Nephron (organoid): ENCODE results near the gene IL1RAPL1.
"Not testable (repeated sequence)": the region's sequence is repeated elsewhere in the genome, so short reads cannot be mapped to it uniquely, and the experiment has no call there.

Experiments used
- H3K27ac Mint-ChIP-seq, 3 experiments: 2 replicates each; pipeline ENCODE4 v1.8.0; 2020; ENCODE audit warnings: mixed read lengths in 3 of 3, mild to moderate bottlenecking in 2 of 3, moderate library complexity in 1 of 3
- H3K27me3 Mint-ChIP-seq: 2 replicates; pipeline ENCODE4 v1.8.0; 2021; ENCODE audit warnings: low read depth, mild to moderate bottlenecking, moderate library complexity, mixed read lengths
- H3K36me3 Mint-ChIP-seq: 2 replicates; pipeline ENCODE4 v1.8.0; 2020; ENCODE audit warnings: low read depth, mixed read lengths
- H3K4me1 Mint-ChIP-seq: 2 replicates; pipeline ENCODE4 v1.8.0; 2020; ENCODE audit warnings: mixed read lengths
- H3K4me3 Mint-ChIP-seq, 3 experiments: 2 replicates each; pipeline ENCODE4 v1.8.0; 2020; ENCODE audit warnings: mild to moderate bottlenecking in 3 of 3, mixed read lengths in 3 of 3, moderate library complexity in 2 of 3
- H3K9me3 Mint-ChIP-seq: 2 replicates; pipeline ENCODE4 v1.8.0; 2020; ENCODE audit warnings: mixed read lengths
- TF ChIP-seq, protein P1 (sequence below), 3 experiments: fragments of 200-600 bp; sonication (generic); IDR thresholded peaks; one replicate each; pipeline ENCODE4 v1.5.0; 2021; ENCODE audit warnings: antibody characterized with exemption in 3 of 3; ENCODE audit not compliant: unreplicated experiment in 3 of 3

The IL1RAPL1 gene

GRCh38 chrX:28773807-28774206 lies 186.6 kb downstream of the IL1RAPL1 start:
- Mint-ChIP-seq H3K4me3 (no peak overlapping the region), H3K4me1 (peaks cover 7% of the 10 kb centered on the region)

DNA sequence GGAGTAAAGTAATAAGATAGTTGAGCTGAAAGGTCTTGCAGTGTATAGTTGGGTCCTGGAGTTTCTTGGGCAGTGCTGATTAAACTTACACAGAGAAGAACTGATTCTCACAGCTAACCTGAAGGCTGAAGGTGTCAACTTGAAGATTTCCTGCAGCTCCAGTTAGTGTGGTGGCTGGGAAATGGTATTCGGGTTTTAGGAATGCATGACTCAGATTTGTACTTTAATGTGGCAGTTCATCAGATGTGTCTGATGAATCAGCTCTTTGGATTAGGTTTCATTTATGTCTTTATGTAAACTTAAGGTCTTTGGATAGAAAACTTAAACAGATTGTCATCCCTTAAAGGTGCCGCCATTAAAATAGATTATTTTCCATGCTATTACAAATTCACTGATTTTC lies 200.0 kb downstream of the IL1RAPL1 start:
- peaks cover 4% of the 10 kb centered on the region for H3K9me3 Mint-ChIP-seq
- H3K36me3 Mint-ChIP-seq: peaks cover 6% of the 10 kb centered on the region
- no peak overlapping the region for H3K4me3 Mint-ChIP-seq
- H3K27ac Mint-ChIP-seq: no peak overlapping the region
- no peaks in the 10 kb centered on the region for H3K4me1 Mint-ChIP-seq
- TF ChIP-seq, protein P1, sequence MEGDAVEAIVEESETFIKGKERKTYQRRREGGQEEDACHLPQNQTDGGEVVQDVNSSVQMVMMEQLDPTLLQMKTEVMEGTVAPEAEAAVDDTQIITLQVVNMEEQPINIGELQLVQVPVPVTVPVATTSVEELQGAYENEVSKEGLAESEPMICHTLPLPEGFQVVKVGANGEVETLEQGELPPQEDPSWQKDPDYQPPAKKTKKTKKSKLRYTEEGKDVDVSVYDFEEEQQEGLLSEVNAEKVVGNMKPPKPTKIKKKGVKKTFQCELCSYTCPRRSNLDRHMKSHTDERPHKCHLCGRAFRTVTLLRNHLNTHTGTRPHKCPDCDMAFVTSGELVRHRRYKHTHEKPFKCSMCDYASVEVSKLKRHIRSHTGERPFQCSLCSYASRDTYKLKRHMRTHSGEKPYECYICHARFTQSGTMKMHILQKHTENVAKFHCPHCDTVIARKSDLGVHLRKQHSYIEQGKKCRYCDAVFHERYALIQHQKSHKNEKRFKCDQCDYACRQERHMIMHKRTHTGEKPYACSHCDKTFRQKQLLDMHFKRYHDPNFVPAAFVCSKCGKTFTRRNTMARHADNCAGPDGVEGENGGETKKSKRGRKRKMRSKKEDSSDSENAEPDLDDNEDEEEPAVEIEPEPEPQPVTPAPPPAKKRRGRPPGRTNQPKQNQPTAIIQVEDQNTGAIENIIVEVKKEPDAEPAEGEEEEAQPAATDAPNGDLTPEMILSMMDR (IDR thresholded peaks at IDR 0.05; ENCODE audit: unreplicated experiment in 3 of 3): no peak
- no peaks in the 10 kb centered on the region for H3K27me3 Mint-ChIP-seq

More at GRCh38 chrX:28773807-28774206, 186.6 kb downstream of the IL1RAPL1 start:
- TF ChIP-seq, protein P1 (IDR thresholded peaks at IDR 0.05; ENCODE audit: unreplicated experiment in 3 of 3): no peak
- Mint-ChIP-seq H3K9me3 (no peaks in the 10 kb centered on the region), H3K36me3 (no peaks in the 10 kb centered on the region), H3K27me3 (no peaks in the 10 kb centered on the region), H3K27ac (no peak overlapping the region)

DNA sequence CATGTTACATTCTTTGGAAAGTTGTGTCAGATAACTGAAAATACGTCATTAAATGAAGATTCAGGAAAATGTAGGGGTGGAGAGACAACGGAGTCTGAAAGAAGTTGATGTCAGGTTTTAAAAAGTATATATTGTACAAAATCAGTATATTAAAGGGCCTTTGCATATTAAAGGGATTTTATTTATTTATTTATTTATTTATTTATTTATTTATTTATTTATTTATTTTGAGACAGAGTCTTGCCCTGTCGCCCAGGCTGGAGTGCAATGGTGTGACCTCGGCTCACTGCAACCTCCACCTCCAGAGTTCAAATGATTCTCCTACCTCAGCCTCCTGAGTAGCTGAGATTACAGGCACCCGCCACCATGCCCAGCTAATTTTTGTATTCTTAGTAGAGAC lies 213.4 kb downstream of the IL1RAPL1 start:
- H3K4me3 Mint-ChIP-seq, H3K27me3 Mint-ChIP-seq, H3K4me1 Mint-ChIP-seq, H3K27ac Mint-ChIP-seq: not testable (repeated sequence)
- peaks cover 23% of the 10 kb centered on the region for H3K9me3 Mint-ChIP-seq
- H3K36me3 Mint-ChIP-seq: peaks cover 23% of the 10 kb centered on the region

- no peak overlapping the region for H3K27ac Mint-ChIP-seq
- H3K9me3 Mint-ChIP-seq: peaks cover 8% of the 10 kb centered on the region
- peaks cover 12% of the 10 kb centered on the region for H3K36me3 Mint-ChIP-seq
- H3K27me3 Mint-ChIP-seq: no peaks in the 10 kb centered on the region
- no peaks in the 10 kb centered on the region for H3K4me1 Mint-ChIP-seq
- H3K4me3 Mint-ChIP-seq: no peak overlapping the region
- TF ChIP-seq, protein P1 (IDR thresholded peaks at IDR 0.05; ENCODE audit: unreplicated experiment in 3 of 3): peak; percentile 33 to 50 (median 34)
Measured at GRCh38 chrX:28802625-28803024, 215.4 kb downstream of the IL1RAPL1 start.

DNA sequence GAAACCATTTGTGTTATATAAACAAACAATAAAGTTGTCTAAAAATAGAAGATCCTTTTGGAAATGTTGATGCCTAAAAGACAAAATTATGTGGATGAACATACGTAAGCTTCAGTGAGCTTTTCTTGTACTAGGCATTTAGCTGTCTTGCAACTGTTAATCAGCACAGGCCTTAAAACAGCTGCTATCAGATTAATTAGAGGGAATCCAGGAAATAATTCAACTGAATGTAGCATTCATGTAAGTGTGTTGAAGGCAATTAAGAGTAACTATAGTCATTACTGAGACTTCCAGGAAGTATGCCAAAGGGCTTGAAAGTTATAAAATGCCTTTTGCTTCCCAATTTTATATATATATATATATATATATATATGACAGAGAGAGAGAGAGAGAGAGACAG lies 248.7 kb downstream of the IL1RAPL1 start:
- no peak overlapping the region for H3K4me3 Mint-ChIP-seq
- H3K4me1 Mint-ChIP-seq: peaks cover 4% of the 10 kb centered on the region
- no peaks in the 10 kb centered on the region for H3K9me3 Mint-ChIP-seq
- H3K27me3 Mint-ChIP-seq: no peaks in the 10 kb centered on the region
- H3K27ac Mint-ChIP-seq: no peak overlapping the region
- TF ChIP-seq, protein P1 (IDR thresholded peaks at IDR 0.05; ENCODE audit: unreplicated experiment in 3 of 3): no peak
- no peaks in the 10 kb centered on the region for H3K36me3 Mint-ChIP-seq

GRCh38 chrX:28843817-28844216 lies 256.6 kb downstream of the IL1RAPL1 start:
- H3K4me1 Mint-ChIP-seq: no peaks in the 10 kb centered on the region
- H3K4me3 Mint-ChIP-seq: no peak overlapping the region
- H3K27me3 Mint-ChIP-seq: no peaks in the 10 kb centered on the region
- no peaks in the 10 kb centered on the region for H3K36me3 Mint-ChIP-seq
- TF ChIP-seq, protein P1 (IDR thresholded peaks at IDR 0.05; ENCODE audit: unreplicated experiment in 3 of 3): no peak
- H3K9me3 Mint-ChIP-seq: no peaks in the 10 kb centered on the region
- no peak overlapping the region for H3K27ac Mint-ChIP-seq
